ENCODE results near the gene POGZ. TPM values are rescaled to one million over a fixed set of nuclear protein-coding genes. Genes with fewer than 3 reads are reported as not detected.

Gene POGZ
- total RNA-seq, 1 donor from 2014 or later: 91.1 TPM

GRCh38 chr1:151493042-151493441, 33.7 kb upstream of the POGZ start:
- intact Hi-C loops (cut with micrococcal nuclease): no loop called here
- Mint-ChIP-seq H3K27ac (no peak overlapping the region), H3K9me3 (no peaks in the 10 kb centered on the region)

GRCh38 chr1:151492120-151492519, 32.8 kb upstream of the POGZ start:
- intact Hi-C loops (cut with micrococcal nuclease): no loop called here
- no peak overlapping the region for H3K4me3 Mint-ChIP-seq
- H3K36me3 Mint-ChIP-seq (ENCODE audit: low read depth): no peaks in the 10 kb centered on the region
- peaks cover 7% of the 10 kb centered on the region for H3K27me3 Mint-ChIP-seq (ENCODE audit: insufficient read depth)
- H3K9me3 Mint-ChIP-seq: no peaks in the 10 kb centered on the region
- DNase-seq (ENCODE audit: low spot score): no peak
- H3K4me1 Mint-ChIP-seq (ENCODE audit: low read depth): peaks cover 12% of the 10 kb centered on the region
- H3K27ac Mint-ChIP-seq: no peak overlapping the region

More at GRCh38 chr1:151493042-151493441, 33.7 kb upstream of the POGZ start:
- no peak for DNase-seq (ENCODE audit: low spot score)
- Mint-ChIP-seq H3K4me3 (no peak overlapping the region), H3K4me1 (ENCODE audit: low read depth) (peaks cover 12% of the 10 kb centered on the region), H3K27me3 (ENCODE audit: insufficient read depth) (peaks cover 7% of the 10 kb centered on the region), H3K36me3 (ENCODE audit: low read depth) (no peaks in the 10 kb centered on the region)

- no peak overlapping the region for H3K4me3 Mint-ChIP-seq
- H3K27ac Mint-ChIP-seq: no peak overlapping the region
- intact Hi-C loops (cut with micrococcal nuclease): no loop called here
- peaks cover 12% of the 10 kb centered on the region for H3K4me1 Mint-ChIP-seq (ENCODE audit: low read depth)
- H3K36me3 Mint-ChIP-seq (ENCODE audit: low read depth): no peaks in the 10 kb centered on the region
- no peak for DNase-seq (ENCODE audit: low spot score)
- H3K27me3 Mint-ChIP-seq (ENCODE audit: insufficient read depth): peaks cover 7% of the 10 kb centered on the region
- no peaks in the 10 kb centered on the region for H3K9me3 Mint-ChIP-seq
These were observed 32.3 kb upstream of the POGZ start for GRCh38 chr1:151491641-151492040.

GRCh38 chr1:151486557-151486956, 27.3 kb upstream of the POGZ start:
- no peak for DNase-seq (ENCODE audit: low spot score)
- no peak overlapping the region for H3K27ac Mint-ChIP-seq
- no peaks in the 10 kb centered on the region for H3K4me1 Mint-ChIP-seq (ENCODE audit: low read depth)
- peaks cover 2% of the 10 kb centered on the region for H3K27me3 Mint-ChIP-seq (ENCODE audit: insufficient read depth)
- intact Hi-C loops (cut with micrococcal nuclease): no loop called here
- H3K4me3 Mint-ChIP-seq: no peak overlapping the region
- no peaks in the 10 kb centered on the region for H3K36me3 Mint-ChIP-seq (ENCODE audit: low read depth)
- peaks cover 6% of the 10 kb centered on the region for H3K9me3 Mint-ChIP-seq

GRCh38 chr1:151485685-151486255, 26.5 kb upstream of the POGZ start:
- intact Hi-C loops (cut with micrococcal nuclease): no loop called here
- H3K4me1 Mint-ChIP-seq (ENCODE audit: low read depth): no peaks in the 10 kb centered on the region

GRCh38 chr1:151482017-151482416, 22.7 kb upstream of the POGZ start:
- Mint-ChIP-seq H3K9me3 (peaks cover 12% of the 10 kb centered on the region), H3K27me3 (ENCODE audit: insufficient read depth) (peaks cover 2% of the 10 kb centered on the region), H3K4me1 (ENCODE audit: low read depth) (no peaks in the 10 kb centered on the region), H3K4me3 (no peak overlapping the region), H3K36me3 (ENCODE audit: low read depth) (no peaks in the 10 kb centered on the region), H3K27ac (no peak overlapping the region)
- intact Hi-C loops (cut with micrococcal nuclease): no loop called here
- DNase-seq (ENCODE audit: low spot score): no peak

More at GRCh38 chr1:151485685-151486255, 26.5 kb upstream of the POGZ start:
- H3K27ac Mint-ChIP-seq: no peak overlapping the region
- H3K9me3 Mint-ChIP-seq: peaks cover 8% of the 10 kb centered on the region
- H3K36me3 Mint-ChIP-seq (ENCODE audit: low read depth): no peaks in the 10 kb centered on the region
- no peak overlapping the region for H3K4me3 Mint-ChIP-seq
- DNase-seq (ENCODE audit: low spot score): no peak
- no peaks in the 10 kb centered on the region for H3K27me3 Mint-ChIP-seq (ENCODE audit: insufficient read depth)

- Mint-ChIP-seq H3K9me3 (peaks cover 12% of the 10 kb centered on the region), H3K27ac (no peak overlapping the region), H3K4me1 (ENCODE audit: low read depth) (peaks cover 6% of the 10 kb centered on the region), H3K4me3 (no peak overlapping the region), H3K36me3 (ENCODE audit: low read depth) (no peaks in the 10 kb centered on the region), H3K27me3 (ENCODE audit: insufficient read depth) (peaks cover 2% of the 10 kb centered on the region)
- intact Hi-C loops (cut with micrococcal nuclease): no loop called here
- no peak for DNase-seq (ENCODE audit: low spot score)
These were observed 20.2 kb upstream of the POGZ start for GRCh38 chr1:151479462-151479861.

GRCh38 chr1:151478923-151479322, 19.6 kb upstream of the POGZ start:
- Mint-ChIP-seq H3K27ac (no peak overlapping the region), H3K9me3 (peaks cover 12% of the 10 kb centered on the region), H3K4me1 (ENCODE audit: low read depth) (peaks cover 6% of the 10 kb centered on the region), H3K36me3 (ENCODE audit: low read depth) (no peaks in the 10 kb centered on the region), H3K4me3 (no peak overlapping the region), H3K27me3 (ENCODE audit: insufficient read depth) (peaks cover 2% of the 10 kb centered on the region)
- intact Hi-C loops (cut with micrococcal nuclease): no loop called here
- DNase-seq (ENCODE audit: low spot score): no peak

GRCh38 chr1:151478140-151478812, 19.0 kb upstream of the POGZ start:
- H3K9me3 Mint-ChIP-seq: peaks cover 12% of the 10 kb centered on the region
- H3K4me1 Mint-ChIP-seq (ENCODE audit: low read depth): peaks cover 7% of the 10 kb centered on the region
- H3K27ac Mint-ChIP-seq: no peak overlapping the region
- no peak overlapping the region for H3K4me3 Mint-ChIP-seq
- H3K36me3 Mint-ChIP-seq (ENCODE audit: low read depth): no peaks in the 10 kb centered on the region
- intact Hi-C loops (cut with micrococcal nuclease): no loop called here
- DNase-seq (ENCODE audit: low spot score): no peak
- peaks cover 2% of the 10 kb centered on the region for H3K27me3 Mint-ChIP-seq (ENCODE audit: insufficient read depth)

- no peak for DNase-seq (ENCODE audit: low spot score)
- Mint-ChIP-seq H3K27me3 (ENCODE audit: insufficient read depth) (peaks cover 2% of the 10 kb centered on the region), H3K9me3 (peaks cover 11% of the 10 kb centered on the region), H3K4me3 (no peak overlapping the region), H3K27ac (no peak overlapping the region), H3K4me1 (ENCODE audit: low read depth) (peaks cover 14% of the 10 kb centered on the region), H3K36me3 (ENCODE audit: low read depth) (no peaks in the 10 kb centered on the region)
- intact Hi-C loops (cut with micrococcal nuclease): no loop called here
These were observed 17.8 kb upstream of the POGZ start for GRCh38 chr1:151477066-151477465.

- peaks cover 6% of the 10 kb centered on the region for H3K9me3 Mint-ChIP-seq
- no peaks in the 10 kb centered on the region for H3K36me3 Mint-ChIP-seq (ENCODE audit: low read depth)
- DNase-seq (ENCODE audit: low spot score): no peak
- intact Hi-C loops (cut with micrococcal nuclease): no loop called here
- H3K27ac Mint-ChIP-seq: no peak overlapping the region
- peaks cover 14% of the 10 kb centered on the region for H3K4me1 Mint-ChIP-seq (ENCODE audit: low read depth)
- H3K27me3 Mint-ChIP-seq (ENCODE audit: insufficient read depth): peaks cover 2% of the 10 kb centered on the region
- H3K4me3 Mint-ChIP-seq: no peak overlapping the region
These were observed 16.8 kb upstream of the POGZ start for GRCh38 chr1:151476083-151476482.

GRCh38 chr1:151475175-151475574, 15.9 kb upstream of the POGZ start:
- H3K4me3 Mint-ChIP-seq: no peak overlapping the region
- intact Hi-C loops (cut with micrococcal nuclease): loop anchor here (1.0 kb wide), 1 partner anchor 20 kb away; no protein-coding TSS in a partner anchor
- no peak for DNase-seq (ENCODE audit: low spot score)
- H3K4me1 Mint-ChIP-seq (ENCODE audit: low read depth): peaks cover 14% of the 10 kb centered on the region
- H3K9me3 Mint-ChIP-seq: no peaks in the 10 kb centered on the region
- no peaks in the 10 kb centered on the region for H3K36me3 Mint-ChIP-seq (ENCODE audit: low read depth)
- no peaks in the 10 kb centered on the region for H3K27me3 Mint-ChIP-seq (ENCODE audit: insufficient read depth)
- H3K27ac Mint-ChIP-seq: no peak overlapping the region

GRCh38 chr1:151474745-151475144, 15.5 kb upstream of the POGZ start:
- DNase-seq (ENCODE audit: low spot score): no peak
- H3K4me3 Mint-ChIP-seq: no peak overlapping the region
- intact Hi-C loops (cut with micrococcal nuclease): loop anchor here (1.0 kb wide), 1 partner anchor 21 kb away; no protein-coding TSS in a partner anchor
- no peaks in the 10 kb centered on the region for H3K9me3 Mint-ChIP-seq
- H3K27me3 Mint-ChIP-seq (ENCODE audit: insufficient read depth): no peaks in the 10 kb centered on the region
- peaks cover 14% of the 10 kb centered on the region for H3K4me1 Mint-ChIP-seq (ENCODE audit: low read depth)
- H3K27ac Mint-ChIP-seq: no peak overlapping the region
- H3K36me3 Mint-ChIP-seq (ENCODE audit: low read depth): no peaks in the 10 kb centered on the region
